ENCODE data around the gene KLHDC8A.

The KLHDC8A gene

GRCh38 chr1:205346956-205347574 is 9.7 kb downstream of the KLHDC8A start:
- DNase-seq (ENCODE audit: insufficient read length, low spot score) (no peak), FAIRE-seq (no peak)

- DNase-seq (ENCODE audit: insufficient read length, low spot score) (no peak), FAIRE-seq (no peak)
Observed at GRCh38 chr1:205345761-205346160, 11.0 kb downstream of the KLHDC8A start.

- no peak for DNase-seq (ENCODE audit: insufficient read length, low spot score)
- peak; percentile 23 for FAIRE-seq
Observed at GRCh38 chr1:205344066-205344928, 12.4 kb downstream of the KLHDC8A start.

GRCh38 chr1:205343431-205344065 is 13.2 kb downstream of the KLHDC8A start:
- DNase-seq (ENCODE audit: insufficient read length, low spot score): no peak
- FAIRE-seq: no peak

GRCh38 chr1:205342986-205343385 is 13.7 kb downstream of the KLHDC8A start:
- FAIRE-seq (no peak), DNase-seq (ENCODE audit: insufficient read length, low spot score) (no peak)

DNA sequence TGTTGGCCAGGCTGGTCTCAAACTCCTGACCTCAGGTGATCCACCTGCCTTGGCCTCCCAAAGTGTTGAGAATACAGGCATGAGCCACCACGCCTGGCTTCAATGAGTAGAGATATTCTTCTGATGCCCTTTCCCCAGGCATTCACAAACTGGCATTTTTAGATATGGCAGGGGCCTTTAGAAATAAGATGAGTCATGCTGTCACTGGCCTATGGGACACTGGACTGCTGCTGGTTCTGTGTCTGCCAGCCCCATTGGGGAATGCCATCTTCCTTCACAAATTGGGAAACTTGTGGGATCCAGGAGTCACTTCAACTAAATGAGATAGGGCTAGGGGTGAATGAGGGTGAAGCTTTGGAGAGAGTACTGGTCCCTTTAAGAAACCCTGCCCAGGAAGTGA is 16.0 kb downstream of the KLHDC8A start:
- FAIRE-seq (no peak), DNase-seq (ENCODE audit: insufficient read length, low spot score) (no peak)

DNA sequence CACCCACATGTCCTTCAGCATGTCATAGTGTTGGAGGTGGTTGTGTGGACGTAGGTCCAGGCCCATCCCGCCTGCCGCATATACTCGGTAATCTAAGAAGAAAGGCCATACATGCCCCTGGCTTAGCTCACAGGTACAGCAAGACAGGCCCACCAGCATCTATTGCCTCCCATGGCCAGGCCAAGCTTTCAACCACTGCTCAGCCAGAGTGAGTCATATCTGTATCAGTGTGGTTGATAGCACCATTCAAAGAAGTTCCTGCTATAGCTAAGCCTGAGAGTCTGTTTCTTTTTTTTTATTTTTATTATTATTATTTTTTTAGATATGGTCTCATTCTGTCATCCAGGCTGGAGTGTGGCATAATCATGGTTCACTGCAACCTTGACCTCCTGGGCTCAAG is 17.0 kb downstream of the KLHDC8A start:
- DNase-seq (ENCODE audit: insufficient read length, low spot score) (no peak), FAIRE-seq (no peak)

DNA sequence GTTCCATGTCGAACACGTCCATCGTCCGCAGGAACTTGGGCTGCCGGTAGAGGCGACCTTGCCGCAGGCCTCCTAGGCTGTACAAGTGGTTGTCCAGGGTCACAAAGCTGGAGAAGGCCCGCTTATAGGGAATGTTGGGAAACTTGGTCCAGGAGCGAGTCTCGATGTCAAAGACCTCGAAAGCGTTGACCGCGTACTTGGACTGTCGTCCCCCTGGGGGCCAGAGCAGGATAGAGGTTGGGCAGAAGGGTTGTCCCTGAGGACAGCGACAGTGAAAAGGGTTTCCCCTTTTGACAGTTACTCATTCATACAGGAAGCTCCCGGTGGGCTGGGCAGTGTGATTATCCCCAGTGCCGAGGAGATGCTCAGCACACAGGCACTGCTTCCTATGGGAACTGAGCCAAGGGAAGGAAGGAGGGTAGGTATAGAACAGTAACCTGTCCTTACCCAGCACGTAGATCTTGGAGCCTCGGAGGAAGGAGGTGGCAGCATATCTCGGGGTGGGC is 17.5 kb downstream of the KLHDC8A start:
- FAIRE-seq (no peak), DNase-seq (ENCODE audit: insufficient read length, low spot score) (no peak)

GRCh38 chr1:205338011-205338410 is 18.7 kb downstream of the KLHDC8A start:
- FAIRE-seq (no peak), DNase-seq (ENCODE audit: insufficient read length, low spot score) (no peak)

- DNase-seq (ENCODE audit: insufficient read length, low spot score) (no peak), FAIRE-seq (no peak)
Observed at GRCh38 chr1:205337481-205337880, 19.2 kb downstream of the KLHDC8A start.

DNA sequence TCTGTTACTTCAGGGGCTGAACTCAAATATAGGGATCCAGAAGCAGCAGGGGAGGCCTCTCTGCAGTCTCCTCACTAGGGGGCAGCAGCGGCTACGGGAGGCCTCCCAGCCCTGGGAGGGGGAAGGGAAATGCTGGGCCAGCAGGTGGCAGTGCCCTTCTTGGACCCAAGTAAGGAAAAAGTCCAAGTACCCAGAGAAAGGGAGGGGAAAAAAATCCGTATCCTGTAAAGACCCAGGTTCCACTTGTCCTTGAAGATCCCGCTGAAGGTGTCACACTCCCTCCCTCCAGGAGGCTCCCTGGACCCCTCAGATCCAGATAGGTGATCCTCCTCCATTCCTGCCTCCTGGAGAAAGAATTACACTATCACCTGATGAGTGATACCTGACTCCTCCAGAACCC is 21.0 kb downstream of the KLHDC8A start:
- DNase-seq (ENCODE audit: insufficient read length, low spot score) (peak; percentile 87), FAIRE-seq (no peak)

DNA sequence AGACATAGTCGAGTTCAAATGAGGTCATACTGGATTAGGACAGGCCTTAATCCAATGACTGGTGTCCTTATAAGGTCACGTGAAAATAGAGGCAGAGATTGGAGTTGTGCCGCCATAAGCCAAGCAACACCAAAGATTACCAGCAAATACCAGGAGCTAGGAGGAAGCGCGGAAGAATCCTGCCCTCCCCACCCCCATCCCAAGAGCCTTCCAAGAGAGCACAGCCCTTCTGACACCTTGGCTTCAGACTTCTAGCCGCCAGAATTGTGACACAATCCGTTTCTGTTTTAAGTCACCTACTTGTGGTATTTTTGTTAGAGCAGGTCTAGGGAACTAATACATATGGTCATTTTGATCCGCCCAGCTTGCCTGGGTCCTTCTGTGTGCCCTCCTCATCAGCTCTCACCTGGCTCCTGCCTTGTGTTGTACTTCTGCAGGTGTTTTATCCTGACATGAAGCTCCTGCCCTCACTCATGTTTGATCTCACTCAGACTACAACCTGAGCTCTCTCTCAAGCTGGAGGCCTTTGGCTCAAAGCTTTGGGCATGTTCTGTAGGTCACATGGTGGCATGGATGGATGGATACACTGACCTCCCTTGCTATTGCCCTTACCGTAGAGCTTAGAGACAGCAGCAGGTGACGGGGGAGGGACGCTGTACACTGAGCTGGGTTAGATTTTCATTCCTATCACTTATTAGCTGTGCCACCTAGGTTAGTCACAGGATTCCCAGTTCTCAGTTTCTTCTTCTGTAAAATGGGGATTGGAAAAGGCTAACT is 24.5 kb downstream of the KLHDC8A start:
- no peak for DNase-seq (ENCODE audit: insufficient read length, low spot score)
- no peak for FAIRE-seq

- DNase-seq (ENCODE audit: insufficient read length, low spot score) (no peak), FAIRE-seq (no peak)
Observed at GRCh38 chr1:205330150-205330549, 26.6 kb downstream of the KLHDC8A start.

DNA sequence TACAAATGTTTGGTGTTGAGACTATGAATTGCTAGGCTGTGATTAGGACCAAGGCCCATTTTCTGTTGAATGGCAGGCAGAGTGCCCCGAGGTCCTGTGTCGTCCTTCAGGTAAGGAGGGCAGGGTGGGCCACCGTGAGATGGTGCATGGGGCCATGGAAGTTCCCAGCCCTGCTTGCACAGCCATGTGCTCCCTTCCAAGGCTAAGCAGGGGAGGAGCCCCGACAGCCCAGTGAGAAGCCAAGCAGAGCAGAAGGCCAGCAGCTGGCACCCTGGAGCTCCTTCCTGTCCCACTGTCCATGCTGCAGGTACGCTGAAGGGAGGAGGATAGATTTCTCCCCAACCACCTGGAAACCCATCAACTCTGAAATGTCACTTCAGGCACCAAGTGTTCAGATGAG is 27.0 kb downstream of the KLHDC8A start:
- DNase-seq (ENCODE audit: insufficient read length, low spot score) (no peak), FAIRE-seq (no peak)

DNA sequence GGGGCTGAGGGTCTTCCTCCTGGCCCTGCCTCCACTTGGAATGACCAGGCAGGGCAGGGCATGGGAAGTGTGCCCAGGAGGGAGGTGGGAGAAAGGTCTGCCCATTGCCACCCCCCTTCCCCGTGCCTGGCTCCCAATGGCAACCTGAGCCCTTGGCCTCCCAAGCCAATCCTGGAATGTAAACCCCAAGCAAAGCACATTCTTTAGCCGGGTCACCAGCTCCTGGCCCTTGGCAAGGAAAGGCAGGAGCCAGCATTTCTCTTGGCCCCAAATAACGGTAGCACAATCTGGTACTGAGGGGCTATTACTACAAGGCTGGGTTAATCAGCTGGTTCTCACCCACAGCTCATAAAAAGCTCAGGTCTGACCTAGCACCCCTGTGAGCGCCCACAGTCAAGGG is 28.2 kb downstream of the KLHDC8A start:
- FAIRE-seq: no peak
- DNase-seq (ENCODE audit: insufficient read length, low spot score): no peak

- no peak for DNase-seq (ENCODE audit: insufficient read length, low spot score)
- FAIRE-seq: no peak
Observed at GRCh38 chr1:205326812-205327466, 29.8 kb downstream of the KLHDC8A start.

DNA sequence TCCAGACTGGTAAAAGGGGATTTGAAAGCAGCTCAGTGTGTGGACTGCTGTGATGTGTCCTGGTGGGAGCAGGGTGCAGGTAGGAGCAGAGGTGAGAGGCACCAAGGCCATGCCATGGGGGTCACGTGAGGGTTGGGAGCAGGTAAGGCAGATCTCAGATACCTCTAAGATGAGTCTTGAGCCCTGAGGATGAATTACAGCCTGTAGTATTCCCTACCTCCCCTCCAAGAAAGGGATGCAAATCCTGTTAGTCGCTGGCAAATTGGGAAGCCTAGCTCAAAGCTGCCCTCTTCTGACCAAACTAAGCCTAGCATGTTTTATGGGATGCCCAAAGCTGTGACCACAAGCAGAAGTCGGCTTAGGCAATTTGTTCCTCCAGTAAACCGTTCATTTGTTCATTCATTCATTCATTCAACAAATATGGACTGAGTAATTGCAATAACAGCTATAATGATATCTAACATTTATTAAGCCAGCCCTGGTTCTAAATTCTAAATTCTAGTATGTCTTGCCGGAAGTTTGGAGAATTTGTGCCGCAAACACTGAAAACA is 31.3 kb downstream of the KLHDC8A start:
- DNase-seq (ENCODE audit: insufficient read length, low spot score) (peak; percentile 85), FAIRE-seq (peak; percentile 28)

- no peak for DNase-seq (ENCODE audit: insufficient read length, low spot score)
- FAIRE-seq: no peak
Observed at GRCh38 chr1:205324781-205325180, 31.9 kb downstream of the KLHDC8A start.

GRCh38 chr1:205323794-205324193 is 32.9 kb downstream of the KLHDC8A start:
- FAIRE-seq: no peak
- no peak for DNase-seq (ENCODE audit: insufficient read length, low spot score)

GRCh38 chr1:205321959-205322283 is 34.8 kb downstream of the KLHDC8A start:
- DNase-seq (ENCODE audit: insufficient read length, low spot score) (no peak), FAIRE-seq (no peak)
